ENCODE results near the gene ATP2A1. TPM values are rescaled to one million over a fixed set of nuclear protein-coding genes. Genes with fewer than 3 reads are reported as not detected.

ATP2A1 gene
- total RNA-seq, 1 experiment from 2014 or later, result 3.0 TPM

- BruUV-seq (replicated peaks), result no TSS peak
- CTCF ChIA-PET, result no interaction called here
- TF ChIP-seq EZH2 (IDR thresholded peaks at IDR 0.05; ENCODE audit: borderline replicate concordance, low read depth, low read length, poor library complexity, severe bottlenecking), result no peak
Measured at GRCh38 chr16:28912558-28912957, 34.3 kb downstream of the ATP2A1 start.

GRCh38 chr16:28913946-28914724, 35.8 kb downstream of the ATP2A1 start:
- CTCF ChIA-PET, result no interaction called here
- intact Hi-C loops (cut with micrococcal nuclease; ENCODE audit: unreplicated experiment), result no loop called here
- Histone ChIP-seq H3K4me3 (ENCODE audit: low read depth, low read length, poor library complexity, severe bottlenecking) (no peak overlapping the region), H3K27me3 (replicated peaks; ENCODE audit: insufficient read depth, low read depth, low read length, poor library complexity) (no peaks in the 10 kb centered on the region), H3K9me3 (ENCODE audit: low read depth, low read length, poor library complexity, severe bottlenecking) (no peaks in the 10 kb centered on the region), H3K27ac (ENCODE audit: low read depth, low read length, poor library complexity, severe bottlenecking) (no peak overlapping the region), H3K36me3 (ENCODE audit: insufficient read depth, low read length, poor library complexity, severe bottlenecking) (no peaks in the 10 kb centered on the region), H3K4me1 (ENCODE audit: insufficient read depth, low read length, poor library complexity, severe bottlenecking) (no peaks in the 10 kb centered on the region)
- no peak for DNase-seq (ENCODE audit: low spot score)
- POLR2A ChIA-PET (ENCODE audit: low non-redundant PET), result interaction anchor here (0.7 kb wide), 1 partner anchor 427 kb away, joined by 3 read pairs; no protein-coding TSS in a partner anchor
- no peak for TF ChIP-seq CTCF (conservative IDR thresholded peaks at IDR 0.05; ENCODE audit: low read depth, low read length)
- TF ChIP-seq EZH2 (IDR thresholded peaks at IDR 0.05; ENCODE audit: borderline replicate concordance, low read depth, low read length, poor library complexity, severe bottlenecking), result no peak
- no TSS peak for BruUV-seq (replicated peaks)

More at GRCh38 chr16:28912558-28912957, 34.3 kb downstream of the ATP2A1 start:
- no peaks in the 10 kb centered on the region for H3K27me3 ChIP-seq (replicated peaks; ENCODE audit: insufficient read depth, low read depth, low read length, poor library complexity)
- no peak overlapping the region for H3K27ac ChIP-seq (ENCODE audit: low read depth, low read length, poor library complexity, severe bottlenecking)
- no peak for DNase-seq (ENCODE audit: low spot score)
- no peaks in the 10 kb centered on the region for H3K36me3 ChIP-seq (ENCODE audit: insufficient read depth, low read length, poor library complexity, severe bottlenecking)
- POLR2A ChIA-PET (ENCODE audit: low non-redundant PET), result interaction anchor here (0.6 kb wide), 1 partner anchor 62 kb away, joined by 3 read pairs; no protein-coding TSS in a partner anchor
- no peaks in the 10 kb centered on the region for H3K4me1 ChIP-seq (ENCODE audit: insufficient read depth, low read length, poor library complexity, severe bottlenecking)
- H3K4me3 ChIP-seq (ENCODE audit: low read depth, low read length, poor library complexity, severe bottlenecking), result no peak overlapping the region
- H3K9me3 ChIP-seq (ENCODE audit: low read depth, low read length, poor library complexity, severe bottlenecking), result no peaks in the 10 kb centered on the region
- intact Hi-C loops (cut with micrococcal nuclease; ENCODE audit: unreplicated experiment), result no loop called here

- H3K27me3 ChIP-seq (replicated peaks; ENCODE audit: insufficient read depth, low read depth, low read length, poor library complexity), result no peaks in the 10 kb centered on the region
- POLR2A ChIA-PET (ENCODE audit: low non-redundant PET), result no interaction called here
- no peak overlapping the region for H3K4me3 ChIP-seq (ENCODE audit: low read depth, low read length, poor library complexity, severe bottlenecking)
- H3K9me3 ChIP-seq (ENCODE audit: low read depth, low read length, poor library complexity, severe bottlenecking), result no peaks in the 10 kb centered on the region
- DNase-seq (ENCODE audit: low spot score), result no peak
- H3K27ac ChIP-seq (ENCODE audit: low read depth, low read length, poor library complexity, severe bottlenecking), result no peak overlapping the region
- intact Hi-C loops (cut with micrococcal nuclease; ENCODE audit: unreplicated experiment), result no loop called here
- CTCF ChIA-PET, result no interaction called here
- BruUV-seq (replicated peaks), result no TSS peak
- TF ChIP-seq EZH2 (IDR thresholded peaks at IDR 0.05; ENCODE audit: borderline replicate concordance, low read depth, low read length, poor library complexity, severe bottlenecking) (no peak), CTCF (conservative IDR thresholded peaks at IDR 0.05; ENCODE audit: low read depth, low read length) (no peak)
- H3K4me1 ChIP-seq (ENCODE audit: insufficient read depth, low read length, poor library complexity, severe bottlenecking), result no peaks in the 10 kb centered on the region
- no peaks in the 10 kb centered on the region for H3K36me3 ChIP-seq (ENCODE audit: insufficient read depth, low read length, poor library complexity, severe bottlenecking)
Measured at GRCh38 chr16:28915181-28915580, 36.9 kb downstream of the ATP2A1 start.

All from A673 (cell line).